GM04503 (cell line): Measurements from ENCODE around the gene AFF3.
"Not testable (repeated sequence)": the region's sequence is repeated elsewhere in the genome, so short reads cannot be mapped to it uniquely, and the experiment has no call there.

Experiments
- DNase-seq: peaks from one replicate; pipeline ENCODE4 v3.0.0-alpha.2; 2012; ENCODE audit warnings: low read depth

The AFF3 gene

GRCh38 chr2:99933491-99933890 is 208.9 kb downstream of the AFF3 start:
- DNase-seq = not testable (repeated sequence)

GRCh38 chr2:99928470-99929053 is 213.8 kb downstream of the AFF3 start:
- DNase-seq = no peak

- not testable (repeated sequence) for DNase-seq
These were observed 214.6 kb downstream of the AFF3 start for GRCh38 chr2:99927690-99928207.

GRCh38 chr2:99926986-99927385 is 215.4 kb downstream of the AFF3 start:
- DNase-seq = peak; percentile 13

GRCh38 chr2:99925960-99926359 is 216.4 kb downstream of the AFF3 start:
- DNase-seq = no peak

GRCh38 chr2:99922664-99923063 is 219.7 kb downstream of the AFF3 start:
- DNase-seq = no peak

GRCh38 chr2:99921903-99922302 is 220.5 kb downstream of the AFF3 start:
- no peak for DNase-seq

GRCh38 chr2:99918389-99918788 is 224.0 kb downstream of the AFF3 start:
- DNase-seq = no peak

GRCh38 chr2:99915108-99915675 is 227.2 kb downstream of the AFF3 start:
- no peak for DNase-seq

- DNase-seq = no peak
These were observed 230.7 kb downstream of the AFF3 start for GRCh38 chr2:99911736-99912135.

- no peak for DNase-seq
These were observed 231.5 kb downstream of the AFF3 start for GRCh38 chr2:99910902-99911301.

GRCh38 chr2:99905636-99906035 is 236.8 kb downstream of the AFF3 start:
- DNase-seq = no peak

- DNase-seq = no peak
These were observed 237.4 kb downstream of the AFF3 start for GRCh38 chr2:99905025-99905424.

- no peak for DNase-seq
These were observed 238.4 kb downstream of the AFF3 start for GRCh38 chr2:99903981-99904380.

GRCh38 chr2:99900556-99900955 is 241.8 kb downstream of the AFF3 start:
- DNase-seq = no peak

GRCh38 chr2:99899882-99900281 is 242.5 kb downstream of the AFF3 start:
- DNase-seq = no peak

GRCh38 chr2:99899058-99899855 is 243.1 kb downstream of the AFF3 start:
- no peak for DNase-seq

- DNase-seq = no peak
These were observed 243.9 kb downstream of the AFF3 start for GRCh38 chr2:99898336-99899048.

- no peak for DNase-seq
These were observed 251.0 kb downstream of the AFF3 start for GRCh38 chr2:99891428-99891780.

GRCh38 chr2:99890568-99891427 is 251.6 kb downstream of the AFF3 start:
- no peak for DNase-seq

- DNase-seq = no peak
These were observed 253.8 kb downstream of the AFF3 start for GRCh38 chr2:99888617-99889016.

- no peak for DNase-seq
These were observed 256.0 kb downstream of the AFF3 start for GRCh38 chr2:99886418-99886817.
